Esophagus muscularis mucosa (tissue), 3 donors: ENCODE results near the gene GNG12.

Source experiments
- CTCF ChIP-seq, 3 experiments: fragments of 200-600 bp in 2 of 3; fragments of 450-650 bp in 1 of 3; sonication (generic) in 2 of 3; IDR thresholded peaks; one replicate each; pipeline ENCODE4 v1.5.1; 2017 to 2019; ENCODE audit warnings: antibody characterized with exemption in 3 of 3, mild to moderate bottlenecking in 2 of 3, moderate library complexity in 1 of 3
- POLR2A ChIP-seq: fragments of 450-650 bp; IDR thresholded peaks from one replicate; pipeline ENCODE4 v1.6.1; 2017; ENCODE audit warnings: antibody characterized with exemption, moderate library complexity, mild to moderate bottlenecking, low read depth

DNA sequence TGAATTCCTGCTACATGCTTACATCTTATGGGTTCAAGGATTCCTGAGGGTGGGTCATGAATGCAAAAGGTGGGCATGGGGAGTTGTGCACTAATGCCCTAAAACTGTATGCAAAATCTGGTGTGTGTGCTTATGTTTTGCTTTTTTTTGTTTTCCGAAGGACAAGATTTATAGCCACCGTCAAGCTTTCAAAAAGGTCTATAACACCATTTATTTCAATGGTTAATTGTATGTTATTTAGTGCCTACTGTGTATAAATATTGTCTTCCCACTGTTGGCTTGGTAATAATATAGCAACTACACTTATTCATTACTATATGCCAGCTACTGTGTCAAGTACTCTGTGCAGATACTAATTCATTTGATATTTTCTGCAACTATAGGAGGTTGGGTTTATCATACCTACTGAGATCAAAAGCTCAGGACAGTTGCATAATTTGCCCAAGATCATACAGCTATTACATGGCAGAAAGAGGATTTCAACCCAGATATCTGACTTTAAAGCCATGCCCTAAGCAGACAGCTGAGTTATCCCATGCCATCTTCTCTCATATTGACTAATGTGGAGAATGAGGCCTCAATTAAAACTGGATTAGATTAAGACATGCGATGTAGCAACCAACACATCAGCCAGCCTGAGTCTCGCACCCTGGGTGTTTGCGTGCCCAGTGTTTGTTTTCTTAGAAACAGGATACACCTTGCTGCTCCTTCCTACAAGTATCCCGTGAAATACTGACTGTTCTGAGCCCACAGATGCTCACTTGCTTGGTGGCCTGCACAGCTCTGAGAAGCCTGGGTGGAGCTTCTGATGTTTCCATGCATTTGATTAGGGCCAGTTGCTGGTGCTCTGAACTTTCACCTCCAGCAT is 113.7 kb downstream of the GNG12 start:
- no peak for TF ChIP-seq POLR2A
- no peak for TF ChIP-seq CTCF (IDR thresholded peaks at IDR 0.05)
